SU-DHL-6 (cell line): ENCODE results near the gene FUBP1.

Source experiments
- CTCF ChIP-seq: fragments of 200-600 bp; sonication (generic); IDR thresholded peaks from one replicate; pipeline ENCODE4 v1.5.1; 2017; ENCODE audit warnings: antibody characterized with exemption, mild to moderate bottlenecking, low read length, moderate library complexity; ENCODE audit not compliant: insufficient read depth, poor library complexity, severe bottlenecking
- EZH2phosphoT487 ChIP-seq: fragments of 200-600 bp; sonication (generic), shearing (Covaris generic); conservative IDR thresholded peaks from 2 replicates; pipeline ENCODE4 v1.6.1; 2018; ENCODE audit warnings: mild to moderate bottlenecking, antibody characterized with exemption, low read length, moderate library complexity, mixed read lengths

GRCh38 chr1:77956464-77956863, 22.4 kb downstream of the FUBP1 start:
- no peak for TF ChIP-seq CTCF
- no peak for TF ChIP-seq EZH2phosphoT487
